K562 (cell line): ENCODE data around the gene HPCAL1. TPM values are rescaled to one million over a fixed set of nuclear protein-coding genes. Genes with fewer than 3 reads are reported as not detected.

Source experiments
- ATAC-seq: fragments of 200-7000 bp; cut with Tn5 transposase; 3 replicates; pipeline ENCODE4 v1.9.1; 2020; ENCODE audit warnings: moderate library complexity
- BruUV-seq: library from RNA; stranded (reverse); fragments of 400-500 nt; replicated peaks from 2 replicates; lab custom pipeline; 2021; lab: Mats Ljungman, UMichigan
- CTCF ChIA-PET: fragments of 300-600 bp; formaldehyde crosslinking; extraction: SDS; loops from one replicate; lab custom pipeline; 2021; ENCODE audit warnings: low intra/inter-chr PET ratio; lab: Yijun Ruan, JAX
- POLR2A ChIA-PET: fragments of 300-600, 350-650 bp; sonication (Branson Sonifier 250); formaldehyde crosslinking; extraction: SDS; loops from one replicate; lab custom pipeline; 2021; ENCODE audit warnings: antibody characterized with exemption, inconsistent platforms; lab: Yijun Ruan, JAX
- DNase-seq, 4 experiments: peaks; one replicate each; pipeline versions ENCODE4 v3.0.0 to v3.0.0-alpha.2; 2011 to 2018; ENCODE audit warnings: low spot score in 3 of 4, mixed read lengths in 3 of 4; ENCODE audit errors: extremely low read depth in 1 of 4
- FAIRE-seq: peaks from 2 replicates; lab custom pipeline; 2011; peaks lifted over from hg19 to GRCh38; lab: Jason Lieb, UNC
- H2AFZ ChIP-seq: 2 replicates; pipeline ENCODE4 v1.6.0; 2011; ENCODE audit warnings: low read depth, low read length, control low read depth, inconsistent platforms
- H3K27ac ChIP-seq: fragments of 200-600 bp; 3 replicates; pipeline ENCODE4 v1.8.0; 2011; ENCODE audit warnings: low read depth, mild to moderate bottlenecking, control low read depth, inconsistent platforms, low read length, moderate library complexity, mixed read lengths; ENCODE audit errors: extremely low read depth
- H3K27me3 ChIP-seq, 2 experiments: fragments of 300-600 bp in 1 of 2; 2 replicates in 1 of 2; 3 replicates in 1 of 2; pipeline versions ENCODE4 v1.6.0 to v1.8.0; 2011; ENCODE audit warnings: inconsistent platforms in 2 of 2, low read length in 2 of 2, mild to moderate bottlenecking in 1 of 2, mixed read lengths in 1 of 2, moderate library complexity in 1 of 2; ENCODE audit not compliant: control insufficient read depth in 2 of 2, insufficient read depth in 2 of 2
- H3K36me3 ChIP-seq: fragments of 300-600 bp; 3 replicates; pipeline ENCODE4 v1.8.0; 2011; ENCODE audit warnings: mild to moderate bottlenecking, low read length, inconsistent platforms; ENCODE audit not compliant: control insufficient read depth, insufficient read depth
- H3K4me1 ChIP-seq, 2 experiments: fragments of 200-600 bp in 1 of 2; replicated peaks in 1 of 2; 2 replicates in 1 of 2; 3 replicates in 1 of 2; pipeline versions ENCODE4 v1.5.1 to v1.8.0; 2011; ENCODE audit warnings: inconsistent platforms in 2 of 2, low read length in 2 of 2, mild to moderate bottlenecking in 1 of 2, mixed read lengths in 1 of 2, moderate library complexity in 1 of 2; ENCODE audit not compliant: control insufficient read depth in 2 of 2, insufficient read depth in 2 of 2
- H3K4me2 ChIP-seq: 2 replicates; pipeline ENCODE4 v1.6.1; 2011; ENCODE audit warnings: low read length, control low read depth, inconsistent platforms, mixed read lengths; ENCODE audit not compliant: insufficient read depth
- H3K4me3 ChIP-seq: fragments of 200-600 bp; sonication (generic), shearing (Covaris generic); 2 replicates; pipeline ENCODE4 v1.5.1; 2016; ENCODE audit warnings: control low read depth, inconsistent platforms
- H3K79me2 ChIP-seq: fragments of 200-600 bp; 3 replicates; pipeline ENCODE4 v1.8.0; 2011; ENCODE audit warnings: low read length, inconsistent platforms; ENCODE audit not compliant: control insufficient read depth, insufficient read depth
- H3K9ac ChIP-seq, 2 experiments: 2 replicates each; pipeline versions ENCODE4 v1.6.0 to v1.6.1; 2011; ENCODE audit warnings: low read depth in 2 of 2, low read length in 2 of 2, control low read depth in 1 of 2, inconsistent platforms in 1 of 2, mild to moderate bottlenecking in 1 of 2, mixed read lengths in 1 of 2; ENCODE audit not compliant: insufficient read depth in 1 of 2
- H3K9me1 ChIP-seq: one replicate; pipeline ENCODE4 v1.6.0; 2011; ENCODE audit warnings: inconsistent platforms, mild to moderate bottlenecking, low read length, moderate library complexity; ENCODE audit not compliant: control insufficient read depth, insufficient read depth
- H3K9me3 ChIP-seq: replicated peaks from 2 replicates; pipeline ENCODE4 v1.5.1; 2011; ENCODE audit warnings: low read depth, low read length, inconsistent platforms; ENCODE audit not compliant: control insufficient read depth, insufficient read depth
- H4K20me1 ChIP-seq: replicated peaks from 2 replicates; pipeline ENCODE4 v1.6.1; 2011; ENCODE audit warnings: low read length, inconsistent platforms, mixed read lengths; ENCODE audit not compliant: control insufficient read depth, insufficient read depth
- BMI1 ChIP-seq: fragments of 150-350 bp; IDR thresholded peaks from 2 replicates; pipeline ENCODE4 v1.6.1; 2014; ENCODE audit warnings: low read length
- CSDE1 ChIP-seq, 2 experiments: fragments of 450-650 bp; IDR thresholded peaks; 2 replicates each; pipeline ENCODE4 v1.6.1; 2016; ENCODE audit warnings: mild to moderate bottlenecking in 1 of 2
- RFX1 ChIP-seq: fragments of 450-650 bp; IDR thresholded peaks from 2 replicates; pipeline ENCODE4 v1.6.1; 2016; ENCODE audit warnings: mild to moderate bottlenecking, moderate library complexity
- WGBS: fragments of 100-300 bp; shearing (Covaris generic); methylation state at CpG from one replicate; pipeline ENCODE4 v1.1.6; 2016; ENCODE audit warnings: low coverage, mixed read lengths; ENCODE audit not compliant: insufficient coverage; ENCODE audit errors: missing lambda C conversion rate; 5-methylcytosine and 5-hydroxymethylcytosine counted together
- in situ Hi-C: fragments of 300-500 bp; cut with MboI; formaldehyde crosslinking; loops from 4 replicates; pipeline ENCODE4 v1.15.0; 2018; ENCODE audit warnings: inconsistent platforms, mixed read lengths
- intact Hi-C: fragments of 100-400 bp; cut with micrococcal nuclease; formaldehyde crosslinking; loops from 2 replicates; pipeline ENCODE4 v1.14.2; 2022
- polyA plus RNA-seq, 8 experiments: library from polyadenylated mRNA; depleted of rRNA in 4 of 8; stranded (reverse) in 5 of 8; unstranded in 3 of 8; fragments of >200 nt; fragmentation: Nextera tagmentation in 2 of 8; fragmentation: Illumina TruSeq in 1 of 8; extraction: Ambion mirVana in 2 of 8; extraction: Trizol in 1 of 8; gene quantifications; 2 replicates each; pipeline versions ENCODE4 v1.2.1 to v1.2.3, GENCODE V29; 2011 to 2014; ENCODE audit warnings: inconsistent platforms in 1 of 8, missing spikeins in 1 of 8
- total RNA-seq, 7 experiments: library from RNA; depleted of rRNA in 6 of 7; stranded (reverse); fragments of >200 nt in 6 of 7; fragmentation: Illumina TruSeq in 2 of 7; extraction: Trizol in 2 of 7; gene quantifications; 2 replicates each; pipeline versions ENCODE4 v1.2.1 to v1.2.3, GENCODE V29; 2011 to 2021; ENCODE audit warnings: low replicate concordance in 1 of 7
- TF ChIP-seq, protein P1 (sequence below): sonication (generic); formaldehyde crosslinking; IDR thresholded peaks from 2 replicates; pipeline ENCODE4 v1.8.1; 2023; ENCODE audit warnings: missing genetic modification reagents, mild to moderate bottlenecking, borderline replicate concordance

The HPCAL1 gene
- total and polyA plus RNA-seq, 9 of the 15 experiments (the other 6 are each of a cell fraction or from before 2014, with no cell fraction given) = 2.7 to 65.5 (median 23.9) TPM

DNA sequence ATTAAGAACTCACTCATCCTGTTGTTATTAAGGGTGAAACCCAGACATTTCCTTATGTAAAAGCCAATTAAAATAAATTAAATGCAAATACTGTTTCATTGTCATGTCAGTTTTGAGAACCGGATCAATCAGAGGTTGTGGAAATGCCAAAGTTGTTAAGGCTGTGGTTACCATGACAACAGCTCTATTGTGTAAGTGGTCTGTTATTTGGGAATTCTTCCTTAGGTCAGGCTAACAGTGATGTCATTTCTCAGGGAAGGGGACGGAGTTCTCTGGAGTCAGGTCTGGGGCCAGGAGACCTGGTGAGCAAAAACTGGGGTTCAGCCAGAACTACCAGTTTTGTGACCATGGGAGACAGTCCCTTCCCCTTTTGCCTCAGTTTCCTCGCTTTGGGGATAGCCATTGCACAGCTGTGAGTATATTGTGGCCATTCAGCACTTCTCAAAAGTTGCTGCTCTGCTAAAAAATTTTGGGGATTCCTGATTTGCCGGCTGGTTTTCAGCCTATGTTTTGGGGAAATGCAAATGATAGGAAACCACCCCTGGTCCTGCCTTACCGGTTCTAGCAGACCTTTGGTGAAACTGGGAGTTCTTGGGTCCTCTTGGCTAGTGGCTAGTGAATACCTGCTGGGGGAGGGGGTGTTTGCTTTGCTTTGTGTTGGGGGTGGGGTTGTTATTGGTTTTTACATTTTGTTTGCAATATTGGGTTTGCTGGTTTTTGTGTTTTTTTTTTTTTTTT lies 21.6 kb downstream of the HPCAL1 start:
- ChIA-PET CTCF (no interaction called here), POLR2A (interaction anchor here (1.3 to 1.4 kb wide), 2 partner anchors 17 to 22 kb away, joined by 4 to 5 read pairs; partner anchors contain the start of gene HPCAL1)
- TF ChIP-seq CSDE1 (IDR thresholded peaks at IDR 0.05) (0 out of 4 replicates have a peak, but pooled peaks of 1 of the 2 experiments have one; percentile 19), RFX1 (peak; percentile 93), BMI1 (0 out of 2 replicates have a peak, but pooled peaks have one; percentile 40)
- TF ChIP-seq, protein P1, sequence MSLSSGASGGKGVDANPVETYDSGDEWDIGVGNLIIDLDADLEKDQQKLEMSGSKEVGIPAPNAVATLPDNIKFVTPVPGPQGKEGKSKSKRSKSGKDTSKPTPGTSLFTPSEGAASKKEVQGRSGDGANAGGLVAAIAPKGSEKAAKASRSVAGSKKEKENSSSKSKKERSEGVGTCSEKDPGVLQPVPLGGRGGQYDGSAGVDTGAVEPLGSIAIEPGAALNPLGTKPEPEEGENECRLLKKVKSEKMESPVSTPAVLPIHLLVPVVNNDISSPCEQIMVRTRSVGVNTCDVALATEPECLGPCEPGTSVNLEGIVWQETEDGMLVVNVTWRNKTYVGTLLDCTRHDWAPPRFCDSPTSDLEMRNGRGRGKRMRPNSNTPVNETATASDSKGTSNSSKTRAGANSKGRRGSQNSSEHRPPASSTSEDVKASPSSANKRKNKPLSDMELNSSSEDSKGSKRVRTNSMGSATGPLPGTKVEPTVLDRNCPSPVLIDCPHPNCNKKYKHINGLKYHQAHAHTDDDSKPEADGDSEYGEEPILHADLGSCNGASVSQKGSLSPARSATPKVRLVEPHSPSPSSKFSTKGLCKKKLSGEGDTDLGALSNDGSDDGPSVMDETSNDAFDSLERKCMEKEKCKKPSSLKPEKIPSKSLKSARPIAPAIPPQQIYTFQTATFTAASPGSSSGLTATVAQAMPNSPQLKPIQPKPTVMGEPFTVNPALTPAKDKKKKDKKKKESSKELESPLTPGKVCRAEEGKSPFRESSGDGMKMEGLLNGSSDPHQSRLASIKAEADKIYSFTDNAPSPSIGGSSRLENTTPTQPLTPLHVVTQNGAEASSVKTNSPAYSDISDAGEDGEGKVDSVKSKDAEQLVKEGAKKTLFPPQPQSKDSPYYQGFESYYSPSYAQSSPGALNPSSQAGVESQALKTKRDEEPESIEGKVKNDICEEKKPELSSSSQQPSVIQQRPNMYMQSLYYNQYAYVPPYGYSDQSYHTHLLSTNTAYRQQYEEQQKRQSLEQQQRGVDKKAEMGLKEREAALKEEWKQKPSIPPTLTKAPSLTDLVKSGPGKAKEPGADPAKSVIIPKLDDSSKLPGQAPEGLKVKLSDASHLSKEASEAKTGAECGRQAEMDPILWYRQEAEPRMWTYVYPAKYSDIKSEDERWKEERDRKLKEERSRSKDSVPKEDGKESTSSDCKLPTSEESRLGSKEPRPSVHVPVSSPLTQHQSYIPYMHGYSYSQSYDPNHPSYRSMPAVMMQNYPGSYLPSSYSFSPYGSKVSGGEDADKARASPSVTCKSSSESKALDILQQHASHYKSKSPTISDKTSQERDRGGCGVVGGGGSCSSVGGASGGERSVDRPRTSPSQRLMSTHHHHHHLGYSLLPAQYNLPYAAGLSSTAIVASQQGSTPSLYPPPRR = no peak
- peak; percentile 35 for FAIRE-seq
- H3K4me2 ChIP-seq = no peak overlapping the region
- WGBS = 67% methylated on average over 5 of the region's 5 CpGs
- peaks cover 3% of the 10 kb centered on the region; the same call in 1 of the 3 replicates for H3K36me3 ChIP-seq
- no peak overlapping the region for H3K4me3 ChIP-seq
- BruUV-seq = no TSS peak
- H3K27ac ChIP-seq = no peak overlapping the region
- no peak overlapping the region for H3K9ac ChIP-seq
- in situ Hi-C loops (no loop called here), intact Hi-C loops (no loop called here)
- H4K20me1 ChIP-seq = peaks cover 13% of the 10 kb centered on the region
- H3K9me3 ChIP-seq = no peaks in the 10 kb centered on the region
- no peak for DNase-seq
- no peaks in the 10 kb centered on the region for H3K9me1 ChIP-seq
- no peak for ATAC-seq
- H3K79me2 ChIP-seq = peaks cover 71% of the 10 kb centered on the region
- no peaks in the 10 kb centered on the region for H3K27me3 ChIP-seq
- peaks cover 28 to 29% of the 10 kb centered on the region in 2 experiments for H3K4me1 ChIP-seq
- no peak overlapping the region for H2AFZ ChIP-seq
